NCI-H526 treated with DMSO at 0.1 percent for 48 hours (cell line): ENCODE data around the gene CDK17.
"Not testable (repeated sequence)": the region's sequence is repeated elsewhere in the genome, so short reads cannot be mapped to it uniquely, and the experiment has no call there.

ENCODE experiments used
- DNase-seq: peaks from one replicate; lab custom pipeline; 2025; lab: John Stamatoyannopoulos, UW

The CDK17 gene

GRCh38 chr12:96387981-96388380 lies 12.3 kb downstream of the CDK17 start:
- DNase-seq: no peak

GRCh38 chr12:96386794-96387193 lies 13.4 kb downstream of the CDK17 start:
- no peak for DNase-seq

- DNase-seq: no peak
These were observed 16.2 kb downstream of the CDK17 start for GRCh38 chr12:96383991-96384390.

GRCh38 chr12:96383371-96383770 lies 16.9 kb downstream of the CDK17 start:
- DNase-seq: no peak

GRCh38 chr12:96379743-96380142 lies 20.5 kb downstream of the CDK17 start:
- DNase-seq: not testable (repeated sequence)

- no peak for DNase-seq
These were observed 21.9 kb downstream of the CDK17 start for GRCh38 chr12:96378319-96378718.

- DNase-seq: no peak
These were observed 23.4 kb downstream of the CDK17 start for GRCh38 chr12:96376865-96377264.

GRCh38 chr12:96375841-96376604 lies 24.2 kb downstream of the CDK17 start:
- DNase-seq: no peak

- no peak for DNase-seq
These were observed 25.1 kb downstream of the CDK17 start for GRCh38 chr12:96375170-96375569.

- DNase-seq: no peak
These were observed 28.2 kb downstream of the CDK17 start for GRCh38 chr12:96371790-96372699.

- no peak for DNase-seq
These were observed 29.0 kb downstream of the CDK17 start for GRCh38 chr12:96371138-96371789.

- no peak for DNase-seq
These were observed 31.6 kb downstream of the CDK17 start for GRCh38 chr12:96368687-96369086.

GRCh38 chr12:96368233-96368632 lies 32.0 kb downstream of the CDK17 start:
- no peak for DNase-seq

GRCh38 chr12:96366381-96366654 lies 33.9 kb downstream of the CDK17 start:
- DNase-seq: no peak

GRCh38 chr12:96365604-96366380 lies 34.4 kb downstream of the CDK17 start:
- no peak for DNase-seq

- DNase-seq: no peak
These were observed 36.0 kb downstream of the CDK17 start for GRCh38 chr12:96364092-96364700.

- no peak for DNase-seq
These were observed 39.2 kb downstream of the CDK17 start for GRCh38 chr12:96361074-96361473.

- no peak for DNase-seq
These were observed 39.7 kb downstream of the CDK17 start for GRCh38 chr12:96360550-96360949.

GRCh38 chr12:96359328-96359727 lies 40.9 kb downstream of the CDK17 start:
- DNase-seq: no peak

GRCh38 chr12:96356831-96357230 lies 43.4 kb downstream of the CDK17 start:
- DNase-seq: no peak

- no peak for DNase-seq
These were observed 45.2 kb downstream of the CDK17 start for GRCh38 chr12:96354844-96355534.
